GM12801 (cell line): ENCODE data around the gene ZNF276.

Experiments
- TF ChIP-seq, protein P1 (sequence below): IDR thresholded peaks from one replicate; pipeline ENCODE4 v1.5.1; 2011; ENCODE audit warnings: control low read depth; ENCODE audit not compliant: insufficient read length; ENCODE audit errors: extremely low read depth

ZNF276 gene

DNA sequence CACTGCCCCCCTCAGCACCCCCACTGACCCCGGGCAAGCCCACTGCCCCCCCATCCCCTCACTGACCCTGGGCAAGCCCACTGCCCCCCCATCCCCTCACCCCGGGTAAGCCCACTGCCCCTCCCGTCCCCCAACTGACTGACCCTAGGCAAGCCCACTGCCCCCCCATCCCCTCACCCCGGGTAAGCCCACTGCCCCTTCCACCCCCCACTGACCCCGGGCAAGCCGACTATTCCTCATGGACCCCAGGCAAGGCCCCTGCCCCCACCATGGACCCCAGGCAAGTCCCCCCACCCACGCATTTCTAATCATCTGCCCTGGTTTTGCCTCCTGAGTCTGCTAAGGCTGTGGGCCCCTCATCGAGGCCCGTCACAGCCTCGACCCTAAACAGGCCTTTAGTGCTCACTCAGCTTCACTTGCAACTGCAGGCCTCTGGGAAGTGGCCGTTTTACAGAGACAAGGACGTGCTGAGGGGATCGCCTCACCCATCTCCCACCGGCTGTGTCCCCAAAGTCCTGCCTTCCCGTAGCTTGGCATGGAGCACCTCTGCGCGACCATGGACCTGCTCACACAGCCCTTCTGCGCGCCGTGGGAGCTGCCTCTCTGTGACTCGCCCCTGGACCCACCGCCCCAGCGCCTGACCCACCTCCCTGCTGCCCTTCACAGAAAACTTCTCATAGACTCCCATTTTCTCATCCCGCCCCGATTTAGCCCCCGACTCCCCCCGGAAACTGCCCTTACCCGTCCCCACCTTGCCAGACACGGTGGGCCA lies 4.2 kb upstream of the ZNF276 start:
- TF ChIP-seq, protein P1, sequence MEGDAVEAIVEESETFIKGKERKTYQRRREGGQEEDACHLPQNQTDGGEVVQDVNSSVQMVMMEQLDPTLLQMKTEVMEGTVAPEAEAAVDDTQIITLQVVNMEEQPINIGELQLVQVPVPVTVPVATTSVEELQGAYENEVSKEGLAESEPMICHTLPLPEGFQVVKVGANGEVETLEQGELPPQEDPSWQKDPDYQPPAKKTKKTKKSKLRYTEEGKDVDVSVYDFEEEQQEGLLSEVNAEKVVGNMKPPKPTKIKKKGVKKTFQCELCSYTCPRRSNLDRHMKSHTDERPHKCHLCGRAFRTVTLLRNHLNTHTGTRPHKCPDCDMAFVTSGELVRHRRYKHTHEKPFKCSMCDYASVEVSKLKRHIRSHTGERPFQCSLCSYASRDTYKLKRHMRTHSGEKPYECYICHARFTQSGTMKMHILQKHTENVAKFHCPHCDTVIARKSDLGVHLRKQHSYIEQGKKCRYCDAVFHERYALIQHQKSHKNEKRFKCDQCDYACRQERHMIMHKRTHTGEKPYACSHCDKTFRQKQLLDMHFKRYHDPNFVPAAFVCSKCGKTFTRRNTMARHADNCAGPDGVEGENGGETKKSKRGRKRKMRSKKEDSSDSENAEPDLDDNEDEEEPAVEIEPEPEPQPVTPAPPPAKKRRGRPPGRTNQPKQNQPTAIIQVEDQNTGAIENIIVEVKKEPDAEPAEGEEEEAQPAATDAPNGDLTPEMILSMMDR = no peak

DNA sequence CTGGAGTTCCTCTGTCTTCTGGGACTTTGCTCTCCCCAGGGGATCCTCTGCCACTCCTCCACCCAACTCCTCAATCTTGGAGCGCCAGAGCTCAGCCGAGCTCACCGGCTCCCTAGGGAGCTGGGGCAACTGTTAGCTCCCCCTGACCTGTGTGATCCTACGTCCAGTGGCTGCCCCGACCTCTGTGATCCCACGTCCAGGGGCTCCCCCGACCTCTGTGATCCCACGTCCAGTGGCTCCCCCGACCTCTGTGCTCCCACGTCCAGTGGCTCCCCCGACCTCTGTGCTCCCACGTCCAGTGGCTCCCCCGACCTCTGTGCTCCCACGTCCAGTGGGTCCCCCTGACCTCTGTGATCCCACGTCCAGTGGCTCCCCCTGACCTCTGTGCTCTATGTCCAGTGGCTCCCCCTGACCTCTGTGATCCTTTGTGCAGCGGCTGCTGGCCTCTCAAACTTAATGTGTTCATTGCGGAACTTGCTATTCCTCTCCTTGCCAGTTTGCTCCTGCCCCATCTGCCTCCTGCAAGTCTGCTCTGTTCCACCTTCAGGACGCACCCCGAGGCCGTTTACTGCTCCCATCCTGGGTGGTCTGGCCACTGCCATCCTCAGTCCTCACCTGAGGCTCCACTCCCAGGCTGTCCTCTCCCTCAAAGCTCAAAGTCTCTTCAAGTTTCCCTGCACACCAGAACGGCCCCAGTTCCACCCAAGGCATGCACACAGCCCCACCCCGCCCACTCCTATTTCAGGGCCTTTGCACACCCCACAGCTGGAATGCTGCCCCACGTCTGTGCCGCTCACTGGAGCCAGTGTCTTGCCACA lies 3.4 kb upstream of the ZNF276 start:
- TF ChIP-seq, protein P1 = no peak

DNA sequence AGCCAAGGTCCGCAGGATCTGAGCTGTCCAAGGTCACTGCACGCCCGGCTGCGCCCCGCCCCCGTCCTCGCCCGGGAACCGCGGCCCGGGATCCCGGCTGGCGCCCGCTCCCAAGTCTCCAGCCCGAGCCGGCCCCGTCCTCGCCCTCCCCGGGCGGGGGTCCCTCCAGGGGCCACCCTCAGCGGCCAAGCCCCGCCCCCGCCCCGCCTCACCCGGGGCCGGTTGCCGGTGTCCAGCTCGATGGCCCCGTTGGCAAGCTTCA lies 855 bp upstream of the ZNF276 start:
- TF ChIP-seq, protein P1 = no peak

DNA sequence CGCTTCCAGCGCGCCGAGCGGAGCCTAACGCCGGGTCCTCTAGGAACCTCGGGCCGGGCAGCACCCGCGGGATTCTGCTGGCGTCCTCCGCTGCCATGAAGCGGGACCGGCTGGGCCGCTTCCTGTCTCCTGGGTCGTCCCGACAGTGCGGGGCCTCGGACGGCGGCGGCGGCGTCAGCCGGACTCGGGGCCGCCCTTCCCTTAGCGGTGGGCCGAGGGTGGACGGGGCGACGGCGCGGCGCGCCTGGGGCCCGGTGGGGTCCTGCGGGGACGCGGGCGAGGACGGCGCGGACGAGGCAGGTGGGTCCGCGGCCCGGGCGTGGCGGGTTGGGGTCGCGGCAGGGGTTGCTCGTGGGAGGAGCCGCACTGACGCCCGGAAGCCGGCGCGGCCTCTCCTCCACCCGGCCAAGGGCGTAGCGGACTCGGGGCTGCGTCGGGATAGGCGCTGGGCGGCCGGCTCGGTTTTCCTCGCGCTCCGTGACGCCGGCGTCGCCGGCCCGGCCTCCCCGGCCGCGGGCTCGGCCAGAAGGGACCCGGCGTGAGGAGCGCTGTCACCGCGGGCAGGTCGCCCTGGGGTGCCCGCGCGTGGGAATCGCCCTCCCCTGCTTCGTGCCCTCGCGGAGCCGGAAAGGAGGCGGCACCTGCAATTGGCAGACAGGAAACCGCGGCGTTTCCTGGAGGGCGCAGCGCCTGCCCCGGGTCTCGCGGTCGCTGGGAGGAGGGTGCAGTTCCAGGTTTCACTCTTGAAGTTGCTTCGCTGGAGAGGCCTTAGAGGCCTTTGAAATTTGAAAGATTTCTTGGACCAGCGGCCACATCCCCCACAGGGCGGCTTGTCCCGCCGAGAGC lies 432 bp downstream of the ZNF276 start:
- TF ChIP-seq, protein P1 = no peak

DNA sequence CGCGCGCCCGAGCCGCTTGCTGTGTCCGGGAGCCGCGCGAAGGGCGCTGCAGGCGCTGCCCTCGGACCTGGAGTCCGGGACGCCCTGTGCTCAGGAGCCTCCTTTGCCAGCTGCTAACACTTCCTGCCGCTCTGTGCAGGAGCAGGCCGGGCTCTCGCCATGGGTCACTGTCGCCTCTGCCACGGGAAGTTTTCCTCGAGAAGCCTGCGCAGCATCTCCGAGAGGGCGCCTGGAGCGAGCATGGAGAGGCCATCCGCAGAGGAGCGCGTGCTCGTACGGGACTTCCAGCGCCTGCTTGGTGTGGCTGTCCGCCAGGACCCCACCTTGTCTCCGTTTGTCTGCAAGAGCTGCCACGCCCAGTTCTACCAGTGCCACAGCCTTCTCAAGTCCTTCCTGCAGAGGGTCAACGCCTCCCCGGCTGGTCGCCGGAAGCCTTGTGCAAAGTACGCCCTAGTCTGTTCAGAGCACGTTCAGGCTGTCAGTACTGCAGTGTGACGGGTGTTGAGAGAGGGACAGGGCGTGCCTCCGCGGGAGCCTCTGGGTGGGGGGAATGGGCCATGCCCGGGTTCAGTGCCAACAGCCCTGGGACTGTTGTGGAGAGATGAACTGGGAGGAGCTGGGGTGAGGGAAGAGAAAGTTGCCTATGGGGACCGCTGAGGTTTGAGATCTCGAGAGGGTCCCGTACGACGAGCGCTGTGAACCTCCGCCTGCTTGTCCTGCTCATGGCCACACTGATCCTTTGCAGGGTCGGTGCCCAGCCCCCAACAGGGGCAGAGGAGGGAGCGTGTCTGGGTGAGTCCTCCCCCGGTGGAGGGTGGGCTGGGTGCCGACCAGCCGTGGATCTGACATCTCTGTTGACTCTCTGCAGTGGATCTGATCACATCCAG lies 1.3 kb downstream of the ZNF276 start:
- TF ChIP-seq, protein P1 = no peak

GRCh38 chr16:89723279-89724250 lies 2.2 kb downstream of the ZNF276 start:
- TF ChIP-seq, protein P1 = no peak
